Peyer's patch (tissue), 4 donors: ENCODE data around the gene SLC66A2. TPM values are rescaled to one million over a fixed set of nuclear protein-coding genes. Genes with fewer than 3 reads are reported as not detected.

ENCODE experiments used
- DNase-seq, 3 donors: peaks; one replicate each; pipeline ENCODE4 v3.0.0-alpha.2; 2017 to 2019
- H3K27ac ChIP-seq, 4 donors: fragments of 200-600 bp; sonication (generic); one replicate each; pipeline ENCODE4 v1.5.1; 2016 to 2019
- H3K27me3 ChIP-seq, 2 donors: fragments of 200-600 bp; sonication (generic); one replicate each; pipeline ENCODE4 v1.5.1; 2019
- H3K36me3 ChIP-seq, 3 donors: fragments of 200-600 bp; sonication (generic); one replicate each; pipeline ENCODE4 v1.5.1; 2016 to 2019
- H3K4me1 ChIP-seq, 4 donors: fragments of 200-600 bp; sonication (generic); one replicate each; pipeline ENCODE4 v1.5.1; 2016 to 2019
- H3K4me3 ChIP-seq, 4 donors: fragments of 200-600 bp; sonication (generic); 1 replicate in 3 of 4; 2 replicates in 1 of 4; pipeline ENCODE4 v1.5.1; 2016 to 2019; ENCODE audit warnings: mild to moderate bottlenecking in 1 of 4
- H3K9me3 ChIP-seq, 4 donors: fragments of 200-600 bp; sonication (generic); one replicate each; pipeline ENCODE4 v1.5.1; 2016 to 2019; ENCODE audit warnings: mild to moderate bottlenecking in 1 of 4
- CTCF ChIP-seq, 6 experiments: fragments of 450-650 bp in 4 of 6; fragments of 200-600 bp in 2 of 6; sonication (generic) in 1 of 6; IDR thresholded peaks; one replicate each; pipeline ENCODE4 v1.5.1; 2017 to 2019; ENCODE audit warnings: antibody characterized with exemption in 6 of 6, mild to moderate bottlenecking in 3 of 6, moderate library complexity in 1 of 6
- POLR2A ChIP-seq, 2 donors: fragments of 450-650 bp; IDR thresholded peaks; one replicate each; pipeline ENCODE4 v1.5.1; 2017; ENCODE audit warnings: antibody characterized with exemption in 2 of 2, mild to moderate bottlenecking in 2 of 2, moderate library complexity in 2 of 2
- total RNA-seq, 4 donors: library from RNA; depleted of rRNA; stranded (reverse); fragments of >200 nt; gene quantifications; one replicate each; pipeline ENCODE4 v1.1.0, GENCODE V29; 2016

The SLC66A2 gene
- total RNA-seq, 4 donors from 2014 or later, result 28.0 to 41.4 (median 34.9) TPM

- H3K36me3 ChIP-seq, result peaks cover 0 to 11% (median 0%) of the 10 kb centered on the region in 3 donors
- peaks cover 0 to 58% (median 14%) of the 10 kb centered on the region in 4 donors for H3K4me1 ChIP-seq
- no peaks in the 10 kb centered on the region for H3K9me3 ChIP-seq
- DNase-seq, result peak in 1 of 3 donors; percentile 33
- H3K27ac ChIP-seq, result no peak overlapping the region
- H3K27me3 ChIP-seq, result no peaks in the 10 kb centered on the region
- TF ChIP-seq CTCF (IDR thresholded peaks at IDR 0.05) (no peak), POLR2A (IDR thresholded peaks at IDR 0.05) (no peak)
- no peak overlapping the region for H3K4me3 ChIP-seq
Measured at GRCh38 chr18:79947054-79947755, 4.2 kb downstream of the SLC66A2 start.

GRCh38 chr18:79945118-79946042 is 6.1 kb downstream of the SLC66A2 start:
- Histone ChIP-seq H3K4me3 (no peak overlapping the region), H3K36me3 (peaks cover 0 to 29% (median 0%) of the 10 kb centered on the region in 3 donors), H3K27ac (no peak overlapping the region)

GRCh38 chr18:79944746-79945117 is 6.7 kb downstream of the SLC66A2 start:
- no peak for TF ChIP-seq POLR2A (IDR thresholded peaks at IDR 0.05)
- TF ChIP-seq CTCF (IDR thresholded peaks at IDR 0.05), result no peak
- Histone ChIP-seq H3K27ac (no peak overlapping the region), H3K4me3 (no peak overlapping the region), H3K4me1 (peaks cover 0 to 46% (median 4%) of the 10 kb centered on the region in 4 donors), H3K27me3 (no peaks in the 10 kb centered on the region), H3K9me3 (no peaks in the 10 kb centered on the region), H3K36me3 (peaks cover 0 to 32% (median 0%) of the 10 kb centered on the region in 3 donors)
- peak in 2 of 3 donors; percentile 15 to 17 for DNase-seq

More at GRCh38 chr18:79945118-79946042, 6.1 kb downstream of the SLC66A2 start:
- Histone ChIP-seq H3K9me3 (no peaks in the 10 kb centered on the region), H3K4me1 (peaks cover 0 to 52% (median 10%) of the 10 kb centered on the region in 4 donors), H3K27me3 (no peaks in the 10 kb centered on the region)
- TF ChIP-seq CTCF (IDR thresholded peaks at IDR 0.05) (no peak), POLR2A (IDR thresholded peaks at IDR 0.05) (no peak)
- peak in 2 of 3 donors; percentile 40 to 41 for DNase-seq

- Histone ChIP-seq H3K27me3 (no peaks in the 10 kb centered on the region), H3K4me3 (no peak overlapping the region), H3K36me3 (peaks cover 0 to 32% (median 0%) of the 10 kb centered on the region in 3 donors), H3K9me3 (no peaks in the 10 kb centered on the region), H3K4me1 (peaks cover 0 to 43% (median 2%) of the 10 kb centered on the region in 4 donors), H3K27ac (no peak overlapping the region)
- peak; percentile 11 to 45 (median 41) for DNase-seq
- TF ChIP-seq CTCF (IDR thresholded peaks at IDR 0.05) (no peak), POLR2A (IDR thresholded peaks at IDR 0.05) (no peak)
Measured at GRCh38 chr18:79944126-79944731, 7.2 kb downstream of the SLC66A2 start.

- peak overlapping the region in 1 of 4 donors; percentile 72 for H3K27ac ChIP-seq
- H3K9me3 ChIP-seq, result no peaks in the 10 kb centered on the region
- no peak overlapping the region for H3K4me3 ChIP-seq
- peaks cover 0 to 30% (median 0%) of the 10 kb centered on the region in 3 donors for H3K36me3 ChIP-seq
- H3K27me3 ChIP-seq, result no peaks in the 10 kb centered on the region
- no peak for TF ChIP-seq CTCF (IDR thresholded peaks at IDR 0.05)
- no peak for TF ChIP-seq POLR2A (IDR thresholded peaks at IDR 0.05)
- peak; percentile 7 to 43 (median 37) for DNase-seq
- H3K4me1 ChIP-seq, result peaks cover 0 to 38% (median 0%) of the 10 kb centered on the region in 4 donors
Measured at GRCh38 chr18:79943608-79944125, 7.8 kb downstream of the SLC66A2 start.
